Stimulated activated CD4-positive, alpha-beta T cell treated with anti-CD3 and anti-CD28 coated beads, Interleukin-1b, Interleukin-23, amount 100 ng/mL, for 48 hours (primary cell): ENCODE results near the gene RILPL2.
"Not testable (repeated sequence)": the region's sequence is repeated elsewhere in the genome, so short reads cannot be mapped to it uniquely, and the experiment has no call there.

Experiments used
- DNase-seq: peaks from one replicate; pipeline ENCODE4 v3.0.0-alpha.2; 2020

RILPL2 gene

GRCh38 chr12:123401753-123402683 lies 34.5 kb downstream of the RILPL2 start:
- DNase-seq: no peak

DNA sequence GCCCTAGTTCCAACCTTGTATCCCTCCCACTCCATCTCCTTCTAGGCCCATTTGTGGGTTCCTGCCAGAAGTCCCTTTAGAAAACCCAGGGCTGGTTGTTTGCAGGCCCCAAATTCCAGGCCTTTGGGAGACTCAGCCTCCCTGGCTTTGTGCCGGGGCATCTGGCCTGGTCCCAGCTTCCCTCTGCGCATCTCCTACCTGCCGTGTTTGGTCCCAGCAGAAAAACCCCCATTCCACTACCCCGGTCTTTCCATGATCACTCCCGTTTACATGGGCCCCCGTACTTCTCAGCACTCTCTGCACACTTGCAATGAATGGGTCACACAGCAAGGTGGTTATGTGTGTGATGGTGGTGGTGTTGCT lies 37.2 kb downstream of the RILPL2 start:
- no peak for DNase-seq

DNA sequence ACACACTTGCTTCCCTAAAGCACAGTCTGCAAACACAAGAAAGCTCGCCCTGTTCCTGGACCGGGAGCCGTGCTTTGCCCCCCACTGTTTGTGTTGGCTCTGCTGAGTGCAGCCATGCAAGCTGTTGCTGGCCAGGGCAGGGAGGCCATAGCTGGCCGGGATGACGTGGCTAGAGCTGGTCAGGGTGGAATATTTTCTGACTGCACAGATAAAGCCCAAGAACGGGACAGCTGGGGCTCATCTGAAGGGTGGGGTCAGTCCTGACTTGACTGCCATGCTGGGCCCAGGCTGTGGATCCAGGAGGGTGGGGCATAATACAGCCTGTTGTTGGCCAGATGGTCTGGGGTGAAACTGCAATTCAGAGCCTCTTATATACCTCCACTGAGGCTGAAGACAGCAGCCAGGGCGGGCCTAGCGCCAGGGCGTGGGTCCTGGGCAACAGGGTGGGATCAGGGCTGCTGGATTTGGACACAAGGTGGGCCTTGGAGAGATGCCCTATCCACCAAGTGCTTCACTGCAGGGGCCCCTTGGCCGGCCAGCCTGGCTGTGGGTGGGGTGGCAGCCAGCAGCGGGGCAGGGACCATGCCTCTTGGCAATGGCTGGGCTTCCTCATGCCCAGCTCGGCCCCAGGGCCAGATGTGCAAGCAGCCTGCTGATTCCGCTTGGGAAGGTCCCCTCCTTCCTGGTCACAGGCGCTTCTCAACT lies 37.8 kb downstream of the RILPL2 start:
- no peak for DNase-seq

- DNase-seq: no peak
Measured at GRCh38 chr12:123398177-123398549, 38.3 kb downstream of the RILPL2 start.

GRCh38 chr12:123397400-123397799 lies 39.1 kb downstream of the RILPL2 start:
- no peak for DNase-seq

GRCh38 chr12:123396954-123397353 lies 39.5 kb downstream of the RILPL2 start:
- DNase-seq: no peak

- no peak for DNase-seq
Measured at GRCh38 chr12:123396543-123396942, 39.9 kb downstream of the RILPL2 start.

GRCh38 chr12:123395236-123395635 lies 41.2 kb downstream of the RILPL2 start:
- DNase-seq: no peak

DNA sequence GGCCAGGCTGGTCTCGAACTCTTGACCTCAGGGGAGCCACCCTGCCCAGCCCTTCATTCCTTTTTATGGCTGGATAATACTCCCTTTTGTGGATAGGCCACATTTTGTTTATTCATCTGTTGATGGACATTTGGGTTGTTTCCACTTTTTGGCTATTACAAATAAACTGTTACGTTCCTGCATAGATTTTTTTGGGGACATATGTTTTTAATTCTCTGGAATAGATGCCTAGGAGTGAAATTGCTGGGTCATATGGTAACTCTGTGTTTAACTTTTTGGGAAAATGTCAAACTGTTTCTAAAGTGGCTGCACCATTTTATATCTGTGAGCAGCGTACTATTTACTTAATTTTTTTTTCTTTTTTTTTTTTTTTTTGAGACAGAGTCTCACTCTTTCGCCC lies 42.7 kb downstream of the RILPL2 start:
- no peak for DNase-seq

DNA sequence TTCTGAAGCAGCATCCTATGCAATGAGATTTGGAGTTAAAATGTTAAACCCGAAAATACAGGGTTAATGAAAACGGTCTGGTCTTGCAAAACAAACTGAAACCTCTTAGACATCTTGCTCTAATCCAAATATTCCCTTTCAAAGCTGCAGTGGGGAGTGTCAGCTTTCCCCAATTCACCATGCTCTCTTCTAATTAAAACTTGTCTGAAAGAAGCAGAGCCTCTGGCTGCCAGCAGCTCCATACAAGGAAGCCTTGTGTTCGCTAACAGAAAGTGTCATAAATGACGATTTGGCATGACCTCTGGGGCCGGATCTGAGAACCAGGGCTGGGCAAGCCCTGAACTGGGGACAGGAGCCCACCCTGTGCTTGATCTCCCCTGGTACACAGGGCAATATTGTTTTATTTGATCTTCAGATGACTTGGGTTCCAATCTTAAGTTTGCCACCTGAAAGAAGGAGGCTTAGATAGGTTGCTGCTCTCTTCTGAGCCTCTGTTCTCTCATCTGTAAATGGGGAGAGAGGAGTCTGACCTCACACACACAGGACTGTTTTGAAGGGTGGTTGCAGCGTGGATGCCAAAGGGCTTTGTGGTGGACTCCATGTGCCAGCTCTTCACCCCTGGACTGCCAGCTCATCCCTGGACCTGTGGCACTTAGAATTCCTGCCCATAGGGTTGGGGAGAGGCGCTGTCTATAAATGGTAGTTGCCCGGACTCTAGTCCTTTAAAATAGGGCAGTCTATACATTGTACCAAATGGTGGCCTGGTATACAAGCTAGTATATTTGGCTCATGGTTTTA lies 44.7 kb downstream of the RILPL2 start:
- DNase-seq: no peak

- no peak for DNase-seq
Measured at GRCh38 chr12:123390498-123391426, 45.7 kb downstream of the RILPL2 start.

- peak; percentile 16 for DNase-seq
Measured at GRCh38 chr12:123389560-123390351, 46.7 kb downstream of the RILPL2 start.

DNA sequence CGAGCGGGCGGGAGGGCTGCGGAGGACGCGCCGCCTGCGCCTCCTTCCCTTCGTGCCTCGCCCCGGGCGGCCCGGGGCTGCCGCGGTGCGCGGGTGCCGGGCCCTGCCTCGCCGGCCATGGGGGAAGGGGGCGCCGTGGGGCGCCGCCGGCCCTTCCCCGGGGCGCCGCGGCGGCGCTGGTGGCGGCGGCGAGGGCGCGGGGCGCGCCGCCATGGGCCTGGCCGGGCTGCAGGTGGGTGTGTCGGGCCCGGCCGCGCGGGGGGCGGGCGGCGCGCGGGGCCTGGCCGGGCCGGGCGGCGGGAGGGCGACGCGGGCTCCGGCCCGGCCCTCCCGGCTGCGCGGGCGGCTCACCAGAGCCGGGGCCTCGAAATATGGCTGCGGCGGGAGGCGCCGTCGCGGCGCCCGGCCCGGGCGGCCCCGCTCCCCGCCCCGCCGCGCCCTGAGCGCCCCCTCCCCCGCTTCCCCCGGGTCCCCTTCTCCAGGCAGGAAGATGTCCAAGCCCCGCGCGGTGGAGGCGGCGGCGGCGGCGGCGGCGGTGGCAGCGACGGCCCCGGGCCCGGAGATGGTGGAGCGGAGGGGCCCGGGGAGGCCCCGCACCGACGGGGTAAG lies 47.4 kb downstream of the RILPL2 start:
- no peak for DNase-seq

DNA sequence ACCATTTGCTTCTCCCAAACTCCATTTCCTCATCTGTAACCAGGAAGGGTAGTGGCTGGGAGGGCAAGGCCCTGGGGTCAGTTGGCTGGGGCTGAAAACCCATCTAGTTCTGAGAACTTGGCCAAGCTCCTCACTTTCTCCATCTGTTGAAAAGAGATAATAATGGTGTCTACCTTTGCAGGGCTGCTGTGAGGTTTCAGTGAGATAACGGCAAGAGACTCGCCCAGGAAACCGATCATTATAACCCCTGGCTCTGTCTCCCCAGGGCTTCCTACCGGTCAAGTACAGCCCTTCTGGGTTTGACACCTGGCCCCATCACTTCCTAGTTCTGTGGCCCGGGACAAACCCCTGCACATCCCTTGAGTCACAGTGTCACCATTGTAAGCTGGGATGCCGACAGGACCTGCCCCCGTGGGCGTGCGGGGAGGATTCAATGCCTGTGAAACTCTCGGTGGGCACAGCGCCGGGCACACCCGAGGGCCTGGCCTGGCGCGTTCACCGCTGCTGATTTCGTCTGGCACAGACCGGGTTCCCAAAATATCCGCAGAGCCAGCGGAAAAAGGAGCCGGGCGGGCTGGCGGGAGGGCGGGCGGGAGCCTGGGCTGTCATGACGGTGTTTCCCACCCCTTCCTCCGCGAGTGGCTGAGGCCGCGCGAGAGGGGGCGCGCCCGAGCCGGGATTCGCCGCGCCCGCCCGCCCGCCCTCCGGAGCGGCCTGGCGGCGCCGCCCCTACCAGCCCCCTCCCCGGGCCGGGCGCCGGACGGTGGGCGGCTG lies 48.1 kb downstream of the RILPL2 start:
- peak; percentile 71 for DNase-seq

DNA sequence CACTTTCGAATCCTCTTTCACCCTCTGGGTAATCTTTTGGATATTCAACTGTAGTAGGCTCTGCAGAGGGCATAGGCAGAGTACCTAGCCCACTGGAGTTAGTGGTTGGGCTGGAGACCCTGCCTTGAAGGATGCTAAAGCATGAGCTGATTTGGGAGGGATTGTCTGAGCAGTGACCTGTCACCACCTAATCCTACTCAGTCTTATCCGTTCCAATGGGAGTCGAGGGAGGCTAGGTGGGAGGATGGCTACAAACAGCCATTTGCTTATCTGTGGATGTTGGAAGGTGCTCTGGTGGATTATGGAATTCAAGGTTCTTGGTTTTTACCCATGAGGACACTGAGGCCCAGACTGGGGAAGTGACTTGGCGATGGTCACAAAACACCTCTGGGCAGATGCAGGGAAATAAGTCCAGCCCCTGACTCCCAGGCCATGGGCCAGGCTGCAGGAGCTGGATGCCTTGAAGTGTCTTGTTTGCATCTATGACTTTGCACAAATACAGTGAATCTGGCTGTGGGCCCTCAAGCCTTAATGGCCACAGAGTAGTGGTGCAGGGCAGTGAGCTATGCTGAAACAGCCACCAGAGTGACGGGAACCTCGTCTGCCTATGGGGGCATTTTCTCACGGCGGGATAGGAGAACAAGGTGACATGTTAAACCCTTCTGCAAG lies 48.8 kb downstream of the RILPL2 start:
- DNase-seq: no peak

- DNase-seq: not testable (repeated sequence)
Measured at GRCh38 chr12:123385536-123385935, 50.9 kb downstream of the RILPL2 start.

GRCh38 chr12:123384994-123385376 lies 51.5 kb downstream of the RILPL2 start:
- no peak for DNase-seq

GRCh38 chr12:123384318-123384993 lies 52.0 kb downstream of the RILPL2 start:
- peak; percentile 14 for DNase-seq

DNA sequence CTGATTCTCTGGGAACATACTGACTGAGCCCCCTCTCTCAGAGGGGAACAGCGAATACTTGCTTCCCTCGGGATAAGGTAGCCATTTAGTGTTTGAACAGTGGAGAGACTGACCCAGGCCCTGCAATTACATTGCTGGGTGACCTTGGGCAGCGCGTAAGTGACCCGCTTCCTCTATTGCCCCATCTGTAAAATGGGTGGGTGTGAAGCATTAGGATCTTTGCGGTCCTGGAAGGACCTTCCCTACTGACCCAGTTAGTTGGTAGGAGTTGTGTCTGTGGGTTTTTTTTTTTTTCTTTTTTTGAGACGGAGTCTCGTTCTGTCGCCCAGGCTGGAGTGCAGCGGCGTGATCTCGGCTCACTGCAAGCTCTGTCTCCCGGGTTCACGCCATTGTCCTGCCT lies 53.8 kb downstream of the RILPL2 start:
- no peak for DNase-seq
